ENCODE measurements around the gene DMKN.

The DMKN gene

GRCh38 chr19:35513628-35514281, at the start of gene DMKN:
DMKN (minus strand) TSS chr19:35513649; CDS start chr19:35513475, 174 bp downstream.
- no peaks in the 10 kb centered on the region for H3K36me3 ChIP-seq (ENCODE audit: control insufficient read depth in 2 of 2, insufficient read depth in 2 of 2, low read length in 2 of 2)
- no peak within 1 kb of the TSS for H3K4me3 ChIP-seq (ENCODE audit: low read length in 2 of 2)
- no peak within 1 kb of the TSS for H3K9ac ChIP-seq (ENCODE audit: low read length in 2 of 2)
- H3K27me3 ChIP-seq (ENCODE audit: control insufficient read depth in 1 of 2, insufficient read depth in 2 of 2, low read length in 2 of 2), result peaks cover 29 to 39% of the 10 kb centered on the region in 2 donors
- H3K9me3 ChIP-seq (ENCODE audit: control insufficient read depth in 2 of 2, low read length in 2 of 2), result no peaks in the 10 kb centered on the region
- H3K27ac ChIP-seq (ENCODE audit: low read length), result no peak within 1 kb of the TSS
- H3K4me1 ChIP-seq (ENCODE audit: control insufficient read depth, insufficient read depth, low read length), result peaks cover 10% of the 10 kb centered on the region

- no peak overlapping the region for H3K4me3 ChIP-seq (ENCODE audit: low read length in 2 of 2)
- H3K36me3 ChIP-seq (ENCODE audit: control insufficient read depth in 2 of 2, insufficient read depth in 2 of 2, low read length in 2 of 2), result no peaks in the 10 kb centered on the region
- H3K27me3 ChIP-seq (ENCODE audit: control insufficient read depth in 1 of 2, insufficient read depth in 2 of 2, low read length in 2 of 2), result peaks cover 29 to 31% of the 10 kb centered on the region in 2 donors
- no peak overlapping the region for H3K27ac ChIP-seq (ENCODE audit: low read length)
- H3K4me1 ChIP-seq (ENCODE audit: control insufficient read depth, insufficient read depth, low read length), result peaks cover 5% of the 10 kb centered on the region
- no peaks in the 10 kb centered on the region for H3K9me3 ChIP-seq (ENCODE audit: control insufficient read depth in 2 of 2, low read length in 2 of 2)
- H3K9ac ChIP-seq (ENCODE audit: low read length in 2 of 2), result no peak overlapping the region
Measured at GRCh38 chr19:35562776-35563175, 49.3 kb upstream of the DMKN start.

- Histone ChIP-seq H3K27ac (ENCODE audit: low read length) (no peak overlapping the region), H3K36me3 (ENCODE audit: control insufficient read depth in 2 of 2, insufficient read depth in 2 of 2, low read length in 2 of 2) (no peaks in the 10 kb centered on the region), H3K4me3 (ENCODE audit: low read length in 2 of 2) (no peak overlapping the region), H3K27me3 (ENCODE audit: control insufficient read depth in 1 of 2, insufficient read depth in 2 of 2, low read length in 2 of 2) (peaks cover 29 to 32% of the 10 kb centered on the region in 2 donors), H3K9ac (ENCODE audit: low read length in 2 of 2) (no peak overlapping the region), H3K4me1 (ENCODE audit: control insufficient read depth, insufficient read depth, low read length) (peaks cover 6% of the 10 kb centered on the region), H3K9me3 (ENCODE audit: control insufficient read depth in 2 of 2, low read length in 2 of 2) (no peaks in the 10 kb centered on the region)
Measured at GRCh38 chr19:35562336-35562735, 48.9 kb upstream of the DMKN start.

- peaks cover 29 to 40% of the 10 kb centered on the region in 2 donors for H3K27me3 ChIP-seq (ENCODE audit: control insufficient read depth in 1 of 2, insufficient read depth in 2 of 2, low read length in 2 of 2)
- H3K9ac ChIP-seq (ENCODE audit: low read length in 2 of 2), result no peak overlapping the region
- no peak overlapping the region for H3K4me3 ChIP-seq (ENCODE audit: low read length in 2 of 2)
Measured at GRCh38 chr19:35561436-35561835, 48.0 kb upstream of the DMKN start.

GRCh38 chr19:35560677-35561076, 47.2 kb upstream of the DMKN start:
- H3K4me3 ChIP-seq (ENCODE audit: low read length in 2 of 2), result no peak overlapping the region
- H3K27me3 ChIP-seq (ENCODE audit: control insufficient read depth in 1 of 2, insufficient read depth in 2 of 2, low read length in 2 of 2), result peaks cover 29 to 45% of the 10 kb centered on the region in 2 donors
- no peaks in the 10 kb centered on the region for H3K9me3 ChIP-seq (ENCODE audit: control insufficient read depth in 2 of 2, low read length in 2 of 2)
- H3K9ac ChIP-seq (ENCODE audit: low read length in 2 of 2), result no peak overlapping the region
- no peaks in the 10 kb centered on the region for H3K36me3 ChIP-seq (ENCODE audit: control insufficient read depth in 2 of 2, insufficient read depth in 2 of 2, low read length in 2 of 2)
- peaks cover 7% of the 10 kb centered on the region for H3K4me1 ChIP-seq (ENCODE audit: control insufficient read depth, insufficient read depth, low read length)
- no peak overlapping the region for H3K27ac ChIP-seq (ENCODE audit: low read length)

More at GRCh38 chr19:35561436-35561835, 48.0 kb upstream of the DMKN start:
- Histone ChIP-seq H3K27ac (ENCODE audit: low read length) (no peak overlapping the region), H3K4me1 (ENCODE audit: control insufficient read depth, insufficient read depth, low read length) (peaks cover 7% of the 10 kb centered on the region), H3K9me3 (ENCODE audit: control insufficient read depth in 2 of 2, low read length in 2 of 2) (no peaks in the 10 kb centered on the region), H3K36me3 (ENCODE audit: control insufficient read depth in 2 of 2, insufficient read depth in 2 of 2, low read length in 2 of 2) (no peaks in the 10 kb centered on the region)

GRCh38 chr19:35560271-35560670, 46.8 kb upstream of the DMKN start:
- H3K4me3 ChIP-seq (ENCODE audit: low read length in 2 of 2), result no peak overlapping the region
- H3K9me3 ChIP-seq (ENCODE audit: control insufficient read depth in 2 of 2, low read length in 2 of 2), result no peaks in the 10 kb centered on the region
- no peaks in the 10 kb centered on the region for H3K36me3 ChIP-seq (ENCODE audit: control insufficient read depth in 2 of 2, insufficient read depth in 2 of 2, low read length in 2 of 2)
- no peak overlapping the region for H3K9ac ChIP-seq (ENCODE audit: low read length in 2 of 2)
- peaks cover 7% of the 10 kb centered on the region for H3K4me1 ChIP-seq (ENCODE audit: control insufficient read depth, insufficient read depth, low read length)
- H3K27me3 ChIP-seq (ENCODE audit: control insufficient read depth in 1 of 2, insufficient read depth in 2 of 2, low read length in 2 of 2), result peaks cover 29 to 46% of the 10 kb centered on the region in 2 donors
- no peak overlapping the region for H3K27ac ChIP-seq (ENCODE audit: low read length)

GRCh38 chr19:35559781-35560180, 46.3 kb upstream of the DMKN start:
- Histone ChIP-seq H3K9ac (ENCODE audit: low read length in 2 of 2) (no peak overlapping the region), H3K36me3 (ENCODE audit: control insufficient read depth in 2 of 2, insufficient read depth in 2 of 2, low read length in 2 of 2) (no peaks in the 10 kb centered on the region), H3K27me3 (ENCODE audit: control insufficient read depth in 1 of 2, insufficient read depth in 2 of 2, low read length in 2 of 2) (peaks cover 29 to 46% of the 10 kb centered on the region in 2 donors), H3K4me1 (ENCODE audit: control insufficient read depth, insufficient read depth, low read length) (peaks cover 7% of the 10 kb centered on the region), H3K4me3 (ENCODE audit: low read length in 2 of 2) (no peak overlapping the region), H3K9me3 (ENCODE audit: control insufficient read depth in 2 of 2, low read length in 2 of 2) (no peaks in the 10 kb centered on the region), H3K27ac (ENCODE audit: low read length) (no peak overlapping the region)

GRCh38 chr19:35559281-35559659, 45.8 kb upstream of the DMKN start:
- H3K9ac ChIP-seq (ENCODE audit: low read length in 2 of 2), result no peak overlapping the region
- H3K4me3 ChIP-seq (ENCODE audit: low read length in 2 of 2), result no peak overlapping the region
- no peak overlapping the region for H3K27ac ChIP-seq (ENCODE audit: low read length)
- no peaks in the 10 kb centered on the region for H3K36me3 ChIP-seq (ENCODE audit: control insufficient read depth in 2 of 2, insufficient read depth in 2 of 2, low read length in 2 of 2)
- no peaks in the 10 kb centered on the region for H3K9me3 ChIP-seq (ENCODE audit: control insufficient read depth in 2 of 2, low read length in 2 of 2)
- H3K4me1 ChIP-seq (ENCODE audit: control insufficient read depth, insufficient read depth, low read length), result peaks cover 7% of the 10 kb centered on the region
- peaks cover 29 to 46% of the 10 kb centered on the region in 2 donors for H3K27me3 ChIP-seq (ENCODE audit: control insufficient read depth in 1 of 2, insufficient read depth in 2 of 2, low read length in 2 of 2)

- peaks cover 29 to 44% of the 10 kb centered on the region in 2 donors for H3K27me3 ChIP-seq (ENCODE audit: control insufficient read depth in 1 of 2, insufficient read depth in 2 of 2, low read length in 2 of 2)
- peak overlapping the region; percentile 46 to 52 for H3K4me3 ChIP-seq (ENCODE audit: low read length in 2 of 2)
Measured at GRCh38 chr19:35558400-35559280, 45.2 kb upstream of the DMKN start.

GRCh38 chr19:35557539-35558399, 44.3 kb upstream of the DMKN start:
- Histone ChIP-seq H3K9me3 (ENCODE audit: control insufficient read depth in 2 of 2, low read length in 2 of 2) (no peaks in the 10 kb centered on the region), H3K27ac (ENCODE audit: low read length) (no peak overlapping the region), H3K27me3 (ENCODE audit: control insufficient read depth in 1 of 2, insufficient read depth in 2 of 2, low read length in 2 of 2) (peaks cover 25 to 43% of the 10 kb centered on the region in 2 donors), H3K4me3 (ENCODE audit: low read length in 2 of 2) (peak overlapping the region; percentile 46 to 52), H3K9ac (ENCODE audit: low read length in 2 of 2) (no peak overlapping the region), H3K4me1 (ENCODE audit: control insufficient read depth, insufficient read depth, low read length) (peaks cover 7% of the 10 kb centered on the region), H3K36me3 (ENCODE audit: control insufficient read depth in 2 of 2, insufficient read depth in 2 of 2, low read length in 2 of 2) (no peaks in the 10 kb centered on the region)

More at GRCh38 chr19:35558400-35559280, 45.2 kb upstream of the DMKN start:
- Histone ChIP-seq H3K36me3 (ENCODE audit: control insufficient read depth in 2 of 2, insufficient read depth in 2 of 2, low read length in 2 of 2) (no peaks in the 10 kb centered on the region), H3K9me3 (ENCODE audit: control insufficient read depth in 2 of 2, low read length in 2 of 2) (no peaks in the 10 kb centered on the region), H3K9ac (ENCODE audit: low read length in 2 of 2) (no peak overlapping the region), H3K4me1 (ENCODE audit: control insufficient read depth, insufficient read depth, low read length) (peaks cover 7% of the 10 kb centered on the region), H3K27ac (ENCODE audit: low read length) (no peak overlapping the region)

All from stomach smooth muscle (tissue), 2 donors.